HG03095 (cell line): ENCODE data around the gene TPH2.

Experiments used
- ATAC-seq: cut with Tn5 transposase; IDR thresholded peaks from one replicate; pipeline ENCODE4 v1.9.1; 2021; ENCODE audit warnings: moderate library complexity; ENCODE audit not compliant: unreplicated experiment

The TPH2 gene

DNA sequence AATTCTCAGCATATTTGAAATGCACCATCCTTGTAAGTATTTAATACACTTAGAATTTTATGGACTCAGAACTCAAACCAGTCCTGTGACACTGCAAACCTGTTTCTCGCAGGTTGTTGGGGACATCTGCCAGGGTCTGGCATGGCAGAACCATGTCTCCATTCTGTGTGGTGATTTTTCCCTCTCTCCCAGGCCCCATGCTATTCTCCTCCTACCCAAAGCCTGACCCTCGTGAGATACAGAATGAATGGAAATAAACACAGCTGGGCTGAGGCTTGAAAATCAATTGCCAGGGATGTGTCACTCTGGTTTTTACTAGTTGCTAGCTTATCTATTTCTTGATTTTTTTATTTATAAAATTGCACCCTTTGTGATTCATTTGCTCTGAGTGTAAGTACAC is 19.8 kb downstream of the TPH2 start:
- ATAC-seq, result no peak

GRCh38 chr12:71958993-71959578 is 20.4 kb downstream of the TPH2 start:
- ATAC-seq, result no peak

GRCh38 chr12:71967211-71967610 is 28.6 kb downstream of the TPH2 start:
- ATAC-seq, result no peak

- no peak for ATAC-seq
These were observed 30.7 kb downstream of the TPH2 start for GRCh38 chr12:71969330-71969729.

DNA sequence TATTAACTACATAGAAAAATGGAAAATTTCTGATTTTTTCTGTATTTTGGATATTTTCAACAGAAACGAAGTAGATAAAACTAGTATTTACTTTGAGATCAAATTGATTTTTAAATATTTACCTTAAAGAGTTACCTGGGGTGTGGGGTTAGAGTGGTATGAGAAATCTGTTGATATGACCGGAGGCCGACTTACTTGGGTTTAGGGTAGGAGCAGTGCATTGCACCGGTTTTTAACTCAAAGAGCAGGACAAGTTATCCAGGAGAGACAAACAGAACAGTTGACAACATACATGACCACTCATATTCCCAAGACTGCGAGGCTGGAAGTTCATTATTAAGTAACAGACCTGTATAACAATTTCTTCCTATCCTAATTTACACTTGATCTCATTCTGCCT is 31.4 kb downstream of the TPH2 start:
- no peak for ATAC-seq

GRCh38 chr12:71972441-71973074 is 33.9 kb downstream of the TPH2 start:
- no peak for ATAC-seq

- ATAC-seq, result no peak
These were observed 35.0 kb downstream of the TPH2 start for GRCh38 chr12:71973687-71974086.

- no peak for ATAC-seq
These were observed 41.9 kb downstream of the TPH2 start for GRCh38 chr12:71980538-71980937.

DNA sequence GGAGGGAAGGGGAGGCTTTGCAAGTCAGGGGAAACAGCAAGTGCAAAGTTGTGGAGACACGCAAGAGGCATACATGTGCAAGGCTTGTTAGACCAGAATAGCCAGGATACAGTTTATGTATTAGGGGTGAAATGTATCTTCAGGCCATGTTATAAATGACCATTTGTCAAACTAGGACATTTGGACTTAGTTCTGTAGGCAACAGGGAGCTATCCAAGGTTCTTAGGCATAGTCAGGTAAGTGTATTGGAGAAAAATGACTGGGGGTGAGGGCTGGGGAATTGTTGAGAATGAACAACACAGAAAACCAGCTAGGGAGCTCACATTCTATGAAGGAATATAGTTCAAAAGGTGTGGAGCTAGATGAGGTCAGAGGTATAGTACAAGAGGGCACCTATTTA is 42.5 kb downstream of the TPH2 start:
- no peak for ATAC-seq

DNA sequence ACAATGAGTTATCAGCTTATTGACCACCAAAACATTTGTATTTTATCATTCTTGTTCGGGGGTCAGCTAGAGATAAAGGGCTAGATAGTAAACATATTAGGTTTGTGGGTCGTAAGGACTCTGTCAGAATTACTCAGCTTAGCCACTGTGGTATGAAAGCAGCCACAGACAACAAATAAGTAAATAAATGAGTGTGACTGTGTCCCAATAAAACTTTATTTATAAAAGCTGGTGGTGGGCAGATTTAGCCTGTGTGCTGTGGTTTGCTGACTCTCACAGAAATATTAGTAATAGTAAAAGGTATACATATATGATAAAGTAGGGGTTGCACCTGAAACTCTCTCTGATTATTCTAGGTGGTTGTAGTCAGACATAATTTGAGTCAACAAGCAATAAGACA is 56.1 kb downstream of the TPH2 start:
- ATAC-seq, result no peak

GRCh38 chr12:71999795-72000194 is 61.1 kb downstream of the TPH2 start:
- no peak for ATAC-seq

GRCh38 chr12:72000969-72001648 is 62.5 kb downstream of the TPH2 start:
- no peak for ATAC-seq

- ATAC-seq, result no peak
These were observed 68.1 kb downstream of the TPH2 start for GRCh38 chr12:72006766-72007165.

GRCh38 chr12:72010356-72010755 is 71.7 kb downstream of the TPH2 start:
- ATAC-seq, result no peak

DNA sequence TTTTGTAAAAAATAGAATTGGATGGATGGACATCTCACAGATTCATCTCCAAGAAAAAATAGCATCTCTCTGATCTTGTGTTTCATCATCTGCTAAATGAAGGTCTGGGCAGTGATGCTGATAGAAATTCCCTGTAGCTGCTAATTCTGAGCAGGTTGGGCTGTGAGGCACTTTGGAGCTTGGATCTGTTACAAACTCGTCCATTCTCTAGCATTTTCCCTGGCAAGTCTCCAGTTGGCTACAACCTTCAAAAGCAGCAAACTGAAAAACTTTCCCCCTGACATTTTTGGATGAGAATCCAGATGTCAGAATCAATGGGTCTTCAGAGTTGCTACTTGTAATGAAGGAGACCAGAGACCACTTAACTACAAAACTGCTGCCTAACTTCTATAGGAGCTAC is 72.7 kb downstream of the TPH2 start:
- ATAC-seq, result no peak

GRCh38 chr12:72012874-72013273 is 74.2 kb downstream of the TPH2 start:
- no peak for ATAC-seq

GRCh38 chr12:72015895-72016294 is 77.2 kb downstream of the TPH2 start:
- ATAC-seq, result no peak

GRCh38 chr12:72017054-72017651 is 78.5 kb downstream of the TPH2 start:
- peak; percentile 98 for ATAC-seq

GRCh38 chr12:72018036-72018435 is 79.4 kb downstream of the TPH2 start:
- no peak for ATAC-seq

DNA sequence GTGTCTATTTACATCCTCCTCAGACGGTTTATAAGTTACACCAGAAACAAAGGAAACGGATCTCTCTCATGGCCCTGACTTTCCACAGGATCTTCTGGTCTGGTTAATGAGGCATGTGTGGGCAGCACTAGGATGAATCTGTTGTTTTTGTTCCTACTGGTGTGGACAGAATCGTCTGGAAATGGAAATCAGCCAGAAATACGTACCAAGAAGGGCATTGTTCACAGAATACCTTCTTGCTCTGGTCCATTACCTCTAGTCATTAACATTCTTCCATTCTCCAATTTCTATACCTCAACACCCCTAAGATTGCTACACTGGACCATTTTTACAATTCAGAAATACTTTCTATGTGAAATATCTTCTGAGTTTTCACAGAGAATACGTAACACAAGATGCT is 86.0 kb downstream of the TPH2 start:
- no peak for ATAC-seq

DNA sequence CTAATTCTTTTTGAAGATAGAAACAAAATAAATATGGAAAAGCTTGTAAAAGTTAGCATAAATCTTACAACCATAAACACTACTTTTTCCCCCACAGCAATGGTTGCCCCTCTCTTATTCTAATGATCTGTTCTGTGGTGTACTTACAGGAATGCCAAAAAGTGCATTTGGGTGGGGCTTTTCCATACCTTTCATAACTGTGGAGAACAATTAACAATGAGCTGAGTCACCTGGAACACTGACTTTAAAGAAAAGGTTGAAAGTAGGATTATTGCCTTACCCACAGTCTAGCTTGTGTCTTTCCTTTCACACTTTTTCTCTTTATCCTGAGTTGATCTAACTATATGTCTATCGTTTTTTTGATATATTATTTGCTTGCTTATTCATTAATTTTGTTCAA is 86.9 kb downstream of the TPH2 start:
- ATAC-seq, result no peak

DNA sequence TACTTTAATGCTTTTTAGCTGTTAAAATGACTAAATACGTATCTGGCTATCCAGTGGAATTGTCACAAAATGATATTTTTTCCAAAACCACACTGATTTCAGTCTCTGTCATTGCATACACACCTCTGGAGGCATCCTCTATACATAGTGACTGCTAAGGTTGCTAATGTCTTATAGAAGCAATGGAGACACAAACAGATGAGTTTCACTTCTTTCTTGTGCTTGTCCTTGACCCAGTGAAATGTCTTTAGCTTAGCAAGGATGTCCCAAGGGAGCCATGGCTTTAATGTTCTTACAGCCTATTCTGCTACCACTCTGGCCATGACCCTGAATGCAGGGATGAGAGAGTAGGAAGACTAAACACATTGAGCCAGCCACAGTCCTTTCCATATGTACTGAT is 90.3 kb downstream of the TPH2 start:
- no peak for ATAC-seq
